ENCODE results near the gene OSBPL3. TPM values are rescaled to one million over a fixed set of nuclear protein-coding genes. Genes with fewer than 3 reads are reported as not detected.

Gene OSBPL3
- total RNA-seq, 1 donor from 2014 or later = 26.8 TPM

DNA sequence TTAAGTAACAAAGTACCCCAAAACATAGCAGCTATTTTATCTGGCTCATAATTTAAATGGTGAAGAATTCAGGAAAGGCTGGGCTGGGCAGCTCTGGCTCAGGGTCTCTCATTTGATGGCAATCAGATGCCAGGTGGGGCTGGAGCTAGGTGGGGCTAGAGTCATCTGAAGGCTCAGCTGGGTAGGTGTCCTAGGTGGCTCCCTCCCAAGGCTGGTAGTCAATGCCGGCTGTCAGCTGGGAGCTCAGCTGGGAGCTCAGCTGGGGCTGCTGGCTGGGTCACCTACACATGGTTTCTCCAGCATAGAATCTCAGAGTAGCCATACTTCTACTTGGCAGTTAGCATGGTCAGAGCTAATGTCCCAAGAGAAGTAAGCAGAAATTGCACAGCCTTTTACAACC, 34.1 kb downstream of the OSBPL3 start:
- TF ChIP-seq CTCF (conservative IDR thresholded peaks at IDR 0.05; ENCODE audit: low read depth, low read length) = no peak

GRCh38 chr7:24943096-24943948, 36.7 kb downstream of the OSBPL3 start:
- H3K4me3 ChIP-seq (ENCODE audit: low read depth, low read length) = no peak overlapping the region
- DNase-seq (ENCODE audit: low read depth) = no peak
- no peak for TF ChIP-seq CTCF (conservative IDR thresholded peaks at IDR 0.05; ENCODE audit: low read depth, low read length)

More for the DNA sequence above, 34.1 kb downstream of the OSBPL3 start:
- H3K4me3 ChIP-seq (ENCODE audit: low read depth, low read length) = no peak overlapping the region
- DNase-seq (ENCODE audit: low read depth) = no peak

DNA sequence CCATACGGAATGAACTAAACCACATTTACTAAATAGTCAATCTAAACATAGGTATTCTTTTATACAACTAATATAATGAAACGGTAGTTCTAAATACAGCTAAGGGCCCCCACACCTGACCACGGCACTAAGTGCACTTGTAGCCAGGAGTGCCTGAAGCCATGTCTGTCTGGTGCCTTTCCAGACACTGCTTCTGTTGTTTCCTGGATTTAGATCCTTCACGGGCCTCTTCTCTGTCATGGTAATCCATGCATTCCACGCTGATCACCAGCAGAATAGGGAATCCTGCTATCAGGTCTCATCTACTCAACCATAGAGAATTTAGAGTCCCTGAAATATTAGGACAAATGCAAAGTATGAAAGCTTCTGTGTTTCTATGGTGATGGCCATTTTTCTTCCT, 37.8 kb downstream of the OSBPL3 start:
- no peak for DNase-seq (ENCODE audit: low read depth)
- no peak overlapping the region for H3K4me3 ChIP-seq (ENCODE audit: low read depth, low read length)
- TF ChIP-seq CTCF (conservative IDR thresholded peaks at IDR 0.05; ENCODE audit: low read depth, low read length) = no peak

DNA sequence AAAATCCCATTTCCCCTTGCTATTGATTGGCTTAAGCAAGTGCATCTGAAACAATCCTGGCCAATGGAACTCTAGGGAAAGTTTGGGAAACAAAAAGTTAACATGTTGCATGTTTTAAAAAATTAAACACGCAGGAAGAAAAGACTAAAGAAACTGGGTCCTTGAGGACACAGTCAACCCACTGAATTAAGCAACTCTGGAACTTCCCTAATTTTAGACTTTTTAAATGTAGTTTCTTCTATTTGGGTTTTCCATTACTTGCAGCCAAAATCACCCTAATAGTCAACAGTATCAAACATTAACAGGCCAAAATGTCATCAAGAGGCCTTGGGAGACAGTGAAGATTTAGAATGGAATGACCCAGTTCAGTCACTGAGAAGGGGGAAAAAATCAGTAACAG, 40.6 kb downstream of the OSBPL3 start:
- no peak for DNase-seq (ENCODE audit: low read depth)
- TF ChIP-seq CTCF (conservative IDR thresholded peaks at IDR 0.05; ENCODE audit: low read depth, low read length) = no peak

DNA sequence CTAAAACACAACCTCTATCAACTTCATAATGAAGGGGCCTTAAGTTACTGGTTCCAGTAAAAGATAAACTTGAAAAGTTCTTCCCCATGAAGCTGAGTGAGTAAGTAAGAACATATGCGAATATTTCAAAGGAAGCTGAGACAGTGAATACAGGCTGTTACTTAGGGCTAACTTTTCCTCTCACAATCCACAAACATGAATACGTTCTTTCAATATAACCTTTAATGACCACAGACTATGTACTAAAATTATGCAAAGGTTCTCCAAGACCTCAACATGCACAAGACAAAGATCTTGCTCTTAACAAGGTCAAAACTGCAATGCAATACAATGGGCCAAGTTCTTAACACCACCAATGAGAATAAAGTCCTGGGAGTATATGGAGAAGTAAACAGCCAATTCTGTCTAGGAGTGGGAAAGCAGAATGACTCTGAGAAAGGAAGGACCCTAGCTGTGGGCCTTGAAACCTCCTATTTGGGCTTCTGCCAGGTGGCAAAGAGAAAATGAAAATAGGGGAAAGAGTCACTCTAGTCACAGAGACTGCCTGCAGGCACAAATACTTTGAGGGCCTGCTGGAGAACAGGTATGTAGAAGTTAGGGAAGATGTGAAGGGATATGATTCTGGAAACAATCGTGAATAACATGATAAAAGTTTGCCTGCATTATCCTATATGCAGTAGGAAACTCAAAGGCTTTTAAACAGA, 43.7 kb downstream of the OSBPL3 start:
- no peak for TF ChIP-seq CTCF (conservative IDR thresholded peaks at IDR 0.05; ENCODE audit: low read depth, low read length)
- no peak overlapping the region for H3K4me3 ChIP-seq (ENCODE audit: low read depth, low read length)
- no peak for DNase-seq (ENCODE audit: low read depth)

More for the DNA sequence above, 40.6 kb downstream of the OSBPL3 start:
- no peak overlapping the region for H3K4me3 ChIP-seq (ENCODE audit: low read depth, low read length)

DNA sequence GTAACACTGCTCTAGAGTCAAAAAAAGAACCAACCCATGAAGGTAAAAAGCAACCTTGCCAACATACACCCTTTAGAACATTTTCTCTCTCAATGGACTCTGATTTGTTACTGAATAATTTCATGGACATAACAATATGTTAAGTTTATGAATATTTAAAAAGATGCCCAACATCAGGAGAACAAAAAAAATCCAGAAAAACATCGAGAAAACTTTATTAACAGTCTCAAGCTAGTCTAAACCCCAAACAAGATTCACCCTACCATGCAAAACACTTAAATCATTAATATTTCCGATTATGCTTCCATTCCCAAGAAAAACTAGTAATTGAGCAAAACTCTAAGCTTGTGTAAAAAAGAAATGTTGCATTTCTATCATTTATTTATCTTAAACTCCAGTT, 46.7 kb downstream of the OSBPL3 start:
- no peak overlapping the region for H3K4me3 ChIP-seq (ENCODE audit: low read depth, low read length)
- DNase-seq (ENCODE audit: low read depth) = no peak
- no peak for TF ChIP-seq CTCF (conservative IDR thresholded peaks at IDR 0.05; ENCODE audit: low read depth, low read length)

Data from epithelial cell of proximal tubule (primary cell).